Ureter (tissue), 1 donor: Measurements from ENCODE around the gene PARD3B. TPM values are rescaled to one million over a fixed set of nuclear protein-coding genes. Genes with fewer than 3 reads are reported as not detected.

Source experiments
- DNase-seq: peaks from one replicate; pipeline ENCODE4 v3.0.0-alpha.2; 2020; ENCODE audit warnings: low spot score
- total RNA-seq: library from RNA; stranded (reverse); gene quantifications from one replicate; pipeline ENCODE4 v1.2.4, GENCODE V29; 2023
- donor health status: DM: yes; HTN: yes; CAD: no.

Gene PARD3B
- total RNA-seq, 1 donor from 2014 or later = 31.4 TPM

GRCh38 chr2:205650450-205650849, 1105.2 kb downstream of the PARD3B start:
- no peak for DNase-seq

DNA sequence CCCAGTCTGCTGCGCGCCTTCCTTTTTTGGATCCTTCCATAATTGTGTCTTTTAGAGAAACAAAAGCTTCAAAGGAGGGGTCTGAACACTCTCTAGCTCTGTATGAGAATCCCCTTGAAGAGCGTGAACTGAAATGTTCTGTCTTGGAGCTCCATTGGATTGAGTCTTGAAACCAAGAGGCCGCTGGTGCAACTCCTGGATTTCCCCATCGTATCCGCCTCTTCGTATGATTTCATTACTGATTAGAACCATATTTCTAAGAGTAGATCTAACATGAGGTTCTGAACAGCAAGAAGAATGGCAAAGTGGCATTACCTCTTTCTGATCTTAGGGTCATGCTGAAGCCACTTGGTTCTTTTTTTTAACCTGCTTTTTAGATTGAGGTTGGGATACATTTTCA, 1105.7 kb downstream of the PARD3B start:
- DNase-seq = no peak

DNA sequence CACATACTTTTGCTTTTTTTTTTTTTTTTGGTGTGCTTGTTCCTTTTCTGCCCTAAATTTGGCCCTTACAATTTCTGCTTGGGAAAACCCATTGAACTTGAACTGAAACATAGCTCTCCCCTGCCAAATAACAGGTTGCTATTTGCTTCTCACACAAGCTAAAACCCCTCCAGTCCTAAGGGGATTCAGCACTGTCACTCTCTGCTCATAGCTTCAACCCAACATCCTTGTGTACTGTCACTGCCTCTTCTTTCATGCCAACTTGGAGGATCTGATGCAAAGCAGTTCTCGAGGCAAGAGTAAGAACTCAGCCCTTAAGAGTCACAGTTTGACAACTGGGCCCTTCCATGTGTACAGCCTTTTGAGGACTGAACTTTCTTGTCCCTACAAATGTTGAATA, 1106.4 kb downstream of the PARD3B start:
- no peak for DNase-seq

- DNase-seq = no peak
Measured at GRCh38 chr2:205654878-205655605, 1109.8 kb downstream of the PARD3B start.

- DNase-seq = no peak
Measured at GRCh38 chr2:205655779-205656456, 1110.6 kb downstream of the PARD3B start.

- no peak for DNase-seq
Measured at GRCh38 chr2:205656461-205656860, 1111.2 kb downstream of the PARD3B start.

DNA sequence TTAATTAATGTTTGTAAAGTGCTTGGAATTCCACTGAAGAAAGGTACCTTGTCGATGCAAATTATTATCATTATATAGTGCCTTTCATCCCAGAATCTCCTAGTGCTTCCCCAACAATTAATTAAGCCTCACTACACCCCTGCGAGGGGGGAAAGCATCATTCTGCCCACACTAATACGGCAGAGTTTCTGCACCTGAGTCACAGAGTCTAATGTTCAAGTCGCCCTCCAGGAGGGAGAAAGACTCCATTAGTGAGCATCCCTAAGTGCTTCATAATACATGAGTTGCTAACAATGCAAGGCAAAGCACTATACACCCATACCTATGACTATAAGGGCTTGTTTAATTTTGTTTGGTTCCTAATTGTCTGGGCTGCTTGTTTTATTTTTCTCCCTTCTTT, 1111.7 kb downstream of the PARD3B start:
- DNase-seq = no peak

- DNase-seq = no peak
Measured at GRCh38 chr2:205657579-205657978, 1112.3 kb downstream of the PARD3B start.

GRCh38 chr2:205658068-205658467, 1112.8 kb downstream of the PARD3B start:
- no peak for DNase-seq

GRCh38 chr2:205658572-205658971, 1113.3 kb downstream of the PARD3B start:
- DNase-seq = no peak

DNA sequence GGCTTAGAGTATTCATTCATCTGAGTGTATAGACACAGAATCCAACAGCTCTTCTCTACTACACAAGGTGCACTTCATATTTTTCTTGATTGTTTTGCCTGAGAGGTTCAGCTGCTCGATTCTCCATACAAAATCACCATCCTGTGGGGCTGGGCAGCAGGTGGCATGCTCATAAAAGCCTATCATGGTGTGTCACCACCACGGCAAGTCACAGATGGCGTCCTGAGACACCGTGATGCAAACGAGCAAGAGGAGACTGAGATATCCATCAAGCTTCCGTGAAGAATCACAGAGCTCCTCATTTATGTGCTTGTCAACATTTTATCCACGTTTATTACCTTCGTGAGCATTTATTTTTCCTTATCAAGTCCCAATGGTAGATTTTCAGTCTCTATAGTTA, 1114.6 kb downstream of the PARD3B start:
- DNase-seq = no peak

DNA sequence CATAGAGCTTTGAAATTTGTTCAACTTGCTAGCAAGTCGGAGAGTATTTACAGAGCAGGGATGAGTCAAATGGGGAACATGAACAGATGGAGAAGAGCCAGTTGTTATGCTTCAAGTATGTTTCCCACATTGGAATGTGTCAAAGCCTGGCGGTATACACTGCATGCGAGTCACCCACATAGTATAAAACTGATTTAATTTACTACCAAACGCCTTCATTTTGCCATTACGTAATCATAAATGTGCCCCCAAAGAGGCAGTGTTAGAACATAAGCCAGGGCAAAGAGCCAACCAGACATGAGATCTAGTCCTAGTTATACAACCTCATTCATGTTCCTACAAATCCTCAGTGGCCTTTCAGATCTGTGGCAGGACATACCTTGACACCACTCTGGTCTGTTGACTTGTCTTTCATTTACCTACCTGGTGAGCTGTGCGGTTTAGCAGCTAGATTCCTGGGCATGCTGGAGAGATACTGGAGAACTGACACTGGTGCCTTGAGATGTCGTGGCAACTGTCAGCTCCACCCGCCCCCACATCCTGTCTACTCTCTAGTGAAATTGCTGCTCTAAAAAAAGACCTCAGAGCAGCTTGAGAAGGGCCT, 1115.3 kb downstream of the PARD3B start:
- no peak for DNase-seq

DNA sequence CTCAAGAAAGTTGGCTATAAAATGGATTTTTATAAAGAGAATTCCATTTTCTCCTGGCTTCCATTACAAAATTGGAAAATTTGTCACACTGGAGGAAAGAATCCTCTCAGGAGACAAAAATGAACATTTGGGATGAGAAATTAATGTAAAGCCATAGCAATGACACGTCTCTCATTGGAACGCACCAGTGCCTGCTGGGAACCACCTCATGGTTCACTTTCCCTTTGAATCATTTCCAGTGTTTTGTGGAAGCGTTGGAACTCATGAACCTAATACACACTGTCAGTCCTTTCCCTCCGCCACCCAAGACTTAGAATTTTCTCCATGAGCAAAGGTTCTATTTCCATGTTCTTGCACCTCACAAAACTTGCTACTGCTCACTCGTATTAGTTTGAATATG, 1116.0 kb downstream of the PARD3B start:
- no peak for DNase-seq

- no peak for DNase-seq
Measured at GRCh38 chr2:205662206-205662965, 1117.1 kb downstream of the PARD3B start.

DNA sequence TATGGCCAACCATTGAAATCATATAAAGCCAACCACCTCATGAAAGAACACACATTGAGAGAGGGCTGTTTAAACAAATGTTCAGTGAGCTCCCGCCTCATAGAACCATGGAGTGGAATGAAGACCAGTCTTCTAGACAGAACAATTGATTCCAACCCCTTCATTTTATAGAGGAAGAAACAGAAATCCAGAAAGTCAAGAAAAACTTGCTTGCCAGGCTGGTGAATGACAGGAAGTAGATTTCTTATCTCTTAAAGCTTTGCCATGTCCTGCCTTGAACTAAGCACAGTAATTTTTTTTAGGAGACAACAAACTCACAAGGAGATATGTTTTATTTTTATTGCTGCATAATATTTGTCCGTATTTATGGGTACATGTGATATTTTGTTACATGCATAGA, 1120.5 kb downstream of the PARD3B start:
- no peak for DNase-seq
